ENCODE results near the gene OR2T6.
"Not testable (repeated sequence)": the region's sequence is repeated elsewhere in the genome, so short reads cannot be mapped to it uniquely, and the experiment has no call there.

Gene OR2T6

GRCh38 chr1:248375446-248375845 lies at the start of gene OR2T6:
OR2T6 (plus strand) TSS chr1:248375746; CDS start chr1:248387609, 11,863 bp downstream.
- no peak for DNase-seq

GRCh38 chr1:248343451-248343850 lies 32.1 kb upstream of the OR2T6 start:
- no peak for DNase-seq

GRCh38 chr1:248348475-248348874 lies 27.1 kb upstream of the OR2T6 start, which contains the start of gene OR14C36:
OR14C36 (plus strand) TSS chr1:248348775; CDS start chr1:248348775, 0 bp downstream.
- no peak for DNase-seq

- DNase-seq = no peak
Observed at GRCh38 chr1:248359415-248359814, 16.1 kb upstream of the OR2T6 start.

GRCh38 chr1:248361121-248361715 lies 14.3 kb upstream of the OR2T6 start, which contains the start of gene OR2T4:
OR2T4 (plus strand) TSS chr1:248361665; CDS start chr1:248361665, 0 bp downstream.
- DNase-seq = no peak

GRCh38 chr1:248366609-248367008 lies 8.9 kb upstream of the OR2T6 start:
- no peak for DNase-seq

- DNase-seq = no peak
Observed at GRCh38 chr1:248372394-248372793, 3.2 kb upstream of the OR2T6 start.

GRCh38 chr1:248373761-248374160 lies 1.8 kb upstream of the OR2T6 start:
- no peak for DNase-seq

- DNase-seq = no peak
Observed at GRCh38 chr1:248376916-248377315, 1.4 kb downstream of the OR2T6 start.

GRCh38 chr1:248380854-248381253 lies 5.3 kb downstream of the OR2T6 start:
- no peak for DNase-seq

GRCh38 chr1:248388426-248388825 lies 12.9 kb downstream of the OR2T6 start:
- DNase-seq = no peak

GRCh38 chr1:248393050-248393449 lies 17.5 kb downstream of the OR2T6 start:
- DNase-seq = no peak

- DNase-seq = no peak
Observed at GRCh38 chr1:248402748-248403147, 27.2 kb downstream of the OR2T6 start, which contains the start of gene OR2T1. OR2T1 (plus strand) TSS chr1:248403048; CDS start chr1:248406148, 3,100 bp downstream.

- DNase-seq = no peak
Observed at GRCh38 chr1:248404024-248404423, 28.5 kb downstream of the OR2T6 start.

- no peak for DNase-seq
Observed at GRCh38 chr1:248406721-248407692, 31.5 kb downstream of the OR2T6 start.

GRCh38 chr1:248416226-248416625 lies 40.7 kb downstream of the OR2T6 start:
- DNase-seq = no peak

GRCh38 chr1:248417854-248418253 lies 42.3 kb downstream of the OR2T6 start:
- DNase-seq = no peak

GRCh38 chr1:248421384-248421783 lies 45.8 kb downstream of the OR2T6 start:
- no peak for DNase-seq

- not testable (repeated sequence) for DNase-seq
Observed at GRCh38 chr1:248427526-248428191, 52.1 kb downstream of the OR2T6 start.

GRCh38 chr1:248428192-248428533 lies 52.6 kb downstream of the OR2T6 start:
- not testable (repeated sequence) for DNase-seq

- not testable (repeated sequence) for DNase-seq
Observed at GRCh38 chr1:248431683-248432082, 56.1 kb downstream of the OR2T6 start.

GRCh38 chr1:248432201-248432600 lies 56.7 kb downstream of the OR2T6 start:
- DNase-seq = not testable (repeated sequence)

GRCh38 chr1:248433811-248434415 lies 58.4 kb downstream of the OR2T6 start:
- DNase-seq = not testable (repeated sequence)
